Stomach (tissue), 4 donors: ENCODE data around the gene TTC28.

ENCODE experiments used
- EP300 ChIP-seq: sonication (generic); formaldehyde crosslinking; IDR thresholded peaks from one replicate; pipeline ENCODE4 v1.6.1; 2017; ENCODE audit warnings: antibody characterized with exemption
- POLR2A ChIP-seq, 4 donors: fragments of 450-650 bp; IDR thresholded peaks; one replicate each; pipeline ENCODE4 v1.6.1; 2016; ENCODE audit warnings: antibody characterized with exemption in 4 of 4, control low read depth in 2 of 4, mild to moderate bottlenecking in 1 of 4, moderate library complexity in 1 of 4
- TF ChIP-seq, protein P1 (sequence below), 7 experiments: fragments of 450-650 bp in 4 of 7; fragments of 200-600 bp in 3 of 7; sonication (generic) in 3 of 7; IDR thresholded peaks; one replicate each; pipeline ENCODE4 v1.5.1; 2016 to 2019; ENCODE audit warnings: antibody characterized with exemption in 7 of 7, control low read depth in 2 of 7, mild to moderate bottlenecking in 1 of 7

DNA sequence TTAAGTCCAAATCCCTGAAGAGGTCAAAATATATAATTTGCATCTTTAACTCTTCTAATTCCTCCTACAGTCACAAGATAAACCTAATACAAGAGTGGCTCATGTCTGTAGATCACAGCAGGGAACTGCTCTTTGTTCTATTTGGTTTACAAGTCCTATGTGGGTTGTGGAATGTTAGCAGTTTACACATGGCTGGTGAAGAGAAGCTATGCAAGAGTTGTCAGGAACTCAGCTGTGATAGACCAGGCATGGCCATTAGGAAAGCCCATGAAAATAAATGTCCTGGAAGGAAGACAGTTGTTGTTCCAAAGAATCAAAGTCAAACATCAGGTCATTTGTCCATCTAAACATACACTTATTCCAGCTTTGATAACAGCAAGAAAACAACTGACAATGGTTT is 448.2 kb downstream of the TTC28 start:
- TF ChIP-seq EP300 = no peak
- TF ChIP-seq, protein P1, sequence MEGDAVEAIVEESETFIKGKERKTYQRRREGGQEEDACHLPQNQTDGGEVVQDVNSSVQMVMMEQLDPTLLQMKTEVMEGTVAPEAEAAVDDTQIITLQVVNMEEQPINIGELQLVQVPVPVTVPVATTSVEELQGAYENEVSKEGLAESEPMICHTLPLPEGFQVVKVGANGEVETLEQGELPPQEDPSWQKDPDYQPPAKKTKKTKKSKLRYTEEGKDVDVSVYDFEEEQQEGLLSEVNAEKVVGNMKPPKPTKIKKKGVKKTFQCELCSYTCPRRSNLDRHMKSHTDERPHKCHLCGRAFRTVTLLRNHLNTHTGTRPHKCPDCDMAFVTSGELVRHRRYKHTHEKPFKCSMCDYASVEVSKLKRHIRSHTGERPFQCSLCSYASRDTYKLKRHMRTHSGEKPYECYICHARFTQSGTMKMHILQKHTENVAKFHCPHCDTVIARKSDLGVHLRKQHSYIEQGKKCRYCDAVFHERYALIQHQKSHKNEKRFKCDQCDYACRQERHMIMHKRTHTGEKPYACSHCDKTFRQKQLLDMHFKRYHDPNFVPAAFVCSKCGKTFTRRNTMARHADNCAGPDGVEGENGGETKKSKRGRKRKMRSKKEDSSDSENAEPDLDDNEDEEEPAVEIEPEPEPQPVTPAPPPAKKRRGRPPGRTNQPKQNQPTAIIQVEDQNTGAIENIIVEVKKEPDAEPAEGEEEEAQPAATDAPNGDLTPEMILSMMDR (IDR thresholded peaks at IDR 0.05) = no peak
- no peak for TF ChIP-seq POLR2A (IDR thresholded peaks at IDR 0.05)
